ENCODE data around the gene PRPS2.

DNA sequence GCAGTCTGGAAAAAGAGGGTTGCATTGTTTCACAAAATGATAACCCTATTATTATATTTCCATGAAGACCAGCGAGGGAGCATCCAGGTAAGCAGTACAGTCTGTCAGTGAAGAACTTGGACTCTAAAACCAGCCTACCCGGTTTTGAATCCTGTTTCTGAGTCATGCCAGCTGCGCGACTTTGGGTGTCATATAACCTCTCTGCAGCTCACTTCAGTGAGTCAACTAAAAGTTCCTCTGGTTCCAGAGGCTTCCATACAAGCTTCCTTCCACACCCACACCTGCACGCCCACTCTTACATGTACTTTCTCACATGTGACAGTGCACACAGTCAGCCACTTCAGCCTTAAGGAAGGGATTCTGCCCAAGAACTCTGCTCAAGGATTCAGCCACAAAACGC lies 49.8 kb upstream of the PRPS2 start:
- TF ChIP-seq, protein P1, sequence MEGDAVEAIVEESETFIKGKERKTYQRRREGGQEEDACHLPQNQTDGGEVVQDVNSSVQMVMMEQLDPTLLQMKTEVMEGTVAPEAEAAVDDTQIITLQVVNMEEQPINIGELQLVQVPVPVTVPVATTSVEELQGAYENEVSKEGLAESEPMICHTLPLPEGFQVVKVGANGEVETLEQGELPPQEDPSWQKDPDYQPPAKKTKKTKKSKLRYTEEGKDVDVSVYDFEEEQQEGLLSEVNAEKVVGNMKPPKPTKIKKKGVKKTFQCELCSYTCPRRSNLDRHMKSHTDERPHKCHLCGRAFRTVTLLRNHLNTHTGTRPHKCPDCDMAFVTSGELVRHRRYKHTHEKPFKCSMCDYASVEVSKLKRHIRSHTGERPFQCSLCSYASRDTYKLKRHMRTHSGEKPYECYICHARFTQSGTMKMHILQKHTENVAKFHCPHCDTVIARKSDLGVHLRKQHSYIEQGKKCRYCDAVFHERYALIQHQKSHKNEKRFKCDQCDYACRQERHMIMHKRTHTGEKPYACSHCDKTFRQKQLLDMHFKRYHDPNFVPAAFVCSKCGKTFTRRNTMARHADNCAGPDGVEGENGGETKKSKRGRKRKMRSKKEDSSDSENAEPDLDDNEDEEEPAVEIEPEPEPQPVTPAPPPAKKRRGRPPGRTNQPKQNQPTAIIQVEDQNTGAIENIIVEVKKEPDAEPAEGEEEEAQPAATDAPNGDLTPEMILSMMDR (conservative IDR thresholded peaks at IDR 0.05 in 1 of 2, IDR thresholded peaks at IDR 0.05 in 1 of 2; ENCODE audit: extremely low read depth in 1 of 2, insufficient read depth in 1 of 2, low read depth in 1 of 2, low read length in 2 of 2): no peak
- TF ChIP-seq EZH2 (IDR thresholded peaks at IDR 0.05; ENCODE audit: borderline replicate concordance, low read length): no peak

All from mammary epithelial cell (primary cell).